Liver (tissue), 3 donors: ENCODE results near the gene ACACB.

Source experiments
- CTCF ChIP-seq: fragments of 150-350 bp; IDR thresholded peaks from 2 replicates; pipeline ENCODE4 v1.5.1; 2017; ENCODE audit warnings: improper control_type of control experiment, low read depth, low read length; ENCODE audit not compliant: missing input control
- EGR1 ChIP-seq, 2 donors: IDR thresholded peaks; 2 replicates each; pipeline ENCODE4 v1.6.1; 2016 to 2018; ENCODE audit warnings: antibody characterized with exemption in 2 of 2, low read depth in 2 of 2
- JUND ChIP-seq, 2 donors: IDR thresholded peaks; 2 replicates each; pipeline ENCODE4 v1.6.1; 2016; ENCODE audit warnings: antibody characterized with exemption in 2 of 2
- REST ChIP-seq: IDR thresholded peaks from 2 replicates; pipeline ENCODE4 v1.6.1; 2016; ENCODE audit warnings: antibody characterized with exemption, mild to moderate bottlenecking
- YY1 ChIP-seq: IDR thresholded peaks from 2 replicates; pipeline ENCODE4 v1.6.1; 2016; ENCODE audit warnings: antibody characterized with exemption, mild to moderate bottlenecking
- ZBTB33 ChIP-seq: IDR thresholded peaks from 2 replicates; pipeline ENCODE4 v1.6.1; 2016; ENCODE audit warnings: antibody characterized with exemption
- donor health status: healthy.
- donor health status: healthy.

GRCh38 chr12:109267361-109267760 is 151.0 kb downstream of the ACACB start:
- no peak for TF ChIP-seq JUND (IDR thresholded peaks at IDR 0.05)
- no peak for TF ChIP-seq CTCF
- no peak for TF ChIP-seq YY1
- no peak for TF ChIP-seq ZBTB33
- no peak for TF ChIP-seq REST
- no peak for TF ChIP-seq EGR1 (IDR thresholded peaks at IDR 0.05; ENCODE audit: low read depth in 2 of 2)
